H1 (cell line): ENCODE results near the gene XPNPEP3. TPM values are rescaled to one million over a fixed set of nuclear protein-coding genes. Genes with fewer than 3 reads are reported as not detected.

Experiments
- CTCF ChIA-PET: fragments of 300-600 bp; sonication (Branson Sonifier 250); formaldehyde crosslinking; loops from one replicate; lab custom pipeline; 2021; ENCODE audit not compliant: partially characterized antibody; lab: Charles Lee
- POLR2A ChIA-PET: fragments of 300-600 bp; sonication (Branson Sonifier 250); formaldehyde crosslinking; loops from one replicate; lab custom pipeline; 2021; ENCODE audit warnings: inconsistent platforms; ENCODE audit not compliant: partially characterized antibody; lab: Charles Lee
- DNase-seq, 2 experiments: peaks; one replicate each; pipeline versions ENCODE4 v3.0.0 to v3.0.0-alpha.2; 2010 to 2022; ENCODE audit warnings: low spot score in 2 of 2, low read depth in 1 of 2, mixed read lengths in 1 of 2
- FAIRE-seq: peaks from 2 replicates; lab custom pipeline; 2011; peaks lifted over from hg19 to GRCh38; lab: Jason Lieb, UNC
- H2AFZ ChIP-seq: 2 replicates; pipeline ENCODE4 v1.8.1; 2012; ENCODE audit warnings: low read length, inconsistent platforms
- H2AK5ac ChIP-seq: 2 replicates; pipeline ENCODE4 v1.6.1; 2013; ENCODE audit warnings: low read depth, low read length
- H2BK120ac ChIP-seq: replicated peaks from 2 replicates; pipeline ENCODE3; 2013; ENCODE audit warnings: low read depth, low read length, inconsistent platforms
- H2BK12ac ChIP-seq: 2 replicates; pipeline ENCODE4 v1.6.1; 2013; ENCODE audit warnings: low read depth, low read length
- H2BK15ac ChIP-seq: 2 replicates; pipeline ENCODE4 v1.6.1; 2013; ENCODE audit warnings: low read length
- H2BK20ac ChIP-seq: 2 replicates; pipeline ENCODE4 v1.6.1; 2013; ENCODE audit warnings: low read length
- H2BK5ac ChIP-seq: 2 replicates; pipeline ENCODE4 v1.6.1; 2013; ENCODE audit warnings: low read depth, low read length
- H3K14ac ChIP-seq: 2 replicates; pipeline ENCODE4 v1.6.1; 2013; ENCODE audit warnings: inconsistent platforms; ENCODE audit not compliant: insufficient read length
- H3K18ac ChIP-seq: 2 replicates; pipeline ENCODE4 v1.6.1; 2013; ENCODE audit warnings: low read length; ENCODE audit errors: extremely low read depth
- H3K23ac ChIP-seq: 2 replicates; pipeline ENCODE4 v1.6.1; 2013; ENCODE audit warnings: inconsistent platforms; ENCODE audit not compliant: insufficient read length
- H3K23me2 ChIP-seq: 2 replicates; pipeline ENCODE4 v1.6.1; 2013; ENCODE audit warnings: low read depth, low read length
- H3K27ac ChIP-seq: 2 replicates; pipeline ENCODE4 v1.6.1; 2011; ENCODE audit warnings: low read depth, low read length, inconsistent platforms
- H3K27me3 ChIP-seq, 4 experiments: replicated peaks in 1 of 4; 1 replicate in 1 of 4; 2 replicates in 3 of 4; pipeline versions ENCODE4 v1.6.1 to v1.8.1; 2011 to 2013; ENCODE audit warnings: low read length in 3 of 4, mild to moderate bottlenecking in 3 of 4, inconsistent platforms in 2 of 4, mixed read lengths in 2 of 4, moderate library complexity in 1 of 4; ENCODE audit not compliant: control insufficient read depth in 3 of 4, insufficient read depth in 3 of 4; ENCODE audit errors: extremely low read depth in 1 of 4
- H3K36me3 ChIP-seq, 4 experiments: 2 replicates each; pipeline versions ENCODE4 v1.6.1 to v1.8.1; 2011 to 2013; ENCODE audit warnings: mild to moderate bottlenecking in 4 of 4, low read length in 3 of 4, moderate library complexity in 2 of 4, control low read depth in 1 of 4, inconsistent platforms in 1 of 4; ENCODE audit not compliant: insufficient read depth in 4 of 4, control insufficient read depth in 2 of 4
- H3K4ac ChIP-seq: replicated peaks from 2 replicates; pipeline ENCODE3; 2013; ENCODE audit warnings: low read length, low read depth, mixed read lengths, inconsistent platforms; ENCODE audit not compliant: insufficient read length
- H3K4me1 ChIP-seq, 4 experiments: replicated peaks in 1 of 4; 1 replicate in 1 of 4; 2 replicates in 3 of 4; pipeline versions ENCODE4 v1.6.1 to v1.8.1; 2011 to 2013; ENCODE audit warnings: low read length in 3 of 4, inconsistent platforms in 2 of 4, mixed read lengths in 1 of 4; ENCODE audit not compliant: insufficient read depth in 4 of 4, control insufficient read depth in 3 of 4
- H3K4me2 ChIP-seq, 2 experiments: 2 replicates each; pipeline versions ENCODE4 v1.6.1 to v1.8.1; 2011 to 2013; ENCODE audit warnings: low read depth in 2 of 2, low read length in 2 of 2, control low read depth in 1 of 2, inconsistent platforms in 1 of 2, mild to moderate bottlenecking in 1 of 2; ENCODE audit not compliant: insufficient read depth in 1 of 2
- H3K4me3 ChIP-seq, 4 experiments: fragments of 200-600, 300-600 bp in 1 of 4; sonication (generic), shearing (Covaris generic), sonication (Bioruptor Twin) in 1 of 4; 2 replicates each; pipeline versions ENCODE4 v1.5.1 to v1.8.1; 2011 to 2016; ENCODE audit warnings: low read length in 4 of 4, low read depth in 3 of 4, control low read depth in 2 of 4, inconsistent platforms in 2 of 4, mild to moderate bottlenecking in 2 of 4, mixed read lengths in 1 of 4, moderate library complexity in 1 of 4; ENCODE audit not compliant: insufficient read depth in 2 of 4; ENCODE audit errors: extremely low read depth in 1 of 4
- H3K56ac ChIP-seq: replicated peaks from 2 replicates; pipeline ENCODE3; 2013; ENCODE audit warnings: low read depth, mild to moderate bottlenecking, mixed read lengths, low read length, inconsistent platforms; ENCODE audit not compliant: insufficient read length
- H3K79me1 ChIP-seq: 2 replicates; pipeline ENCODE4 v1.6.1; 2013; ENCODE audit warnings: low read depth, low read length, control low read depth
- H3K79me2 ChIP-seq, 2 experiments: 2 replicates each; pipeline versions ENCODE4 v1.6.1 to v1.8.1; 2012 to 2013; ENCODE audit warnings: low read length in 2 of 2, mild to moderate bottlenecking in 2 of 2, inconsistent platforms in 1 of 2; ENCODE audit not compliant: insufficient read depth in 2 of 2, control insufficient read depth in 1 of 2
- H3K9ac ChIP-seq, 4 experiments: replicated peaks in 1 of 4; 1 replicate in 1 of 4; 2 replicates in 3 of 4; pipeline versions ENCODE4 v1.6.1 to v1.8.1; 2011 to 2013; ENCODE audit warnings: low read depth in 3 of 4, low read length in 3 of 4, control low read depth in 2 of 4, mild to moderate bottlenecking in 2 of 4, moderate library complexity in 2 of 4, inconsistent platforms in 1 of 4; ENCODE audit errors: extremely low read depth in 1 of 4
- H3K9me3 ChIP-seq, 2 experiments: 2 replicates each; pipeline versions ENCODE4 v1.6.1 to v1.8.1; 2012 to 2013; ENCODE audit warnings: mild to moderate bottlenecking in 2 of 2, moderate library complexity in 2 of 2, control low read depth in 1 of 2, inconsistent platforms in 1 of 2, low read depth in 1 of 2, low read length in 1 of 2, mixed read lengths in 1 of 2; ENCODE audit not compliant: insufficient read depth in 2 of 2
- H4K20me1 ChIP-seq, 2 experiments: replicated peaks in 1 of 2; 2 replicates each; pipeline versions ENCODE3 to v1.8.1; 2011 to 2013; ENCODE audit warnings: inconsistent platforms in 2 of 2, low read length in 2 of 2, mild to moderate bottlenecking in 1 of 2; ENCODE audit not compliant: insufficient read depth in 2 of 2, control insufficient read depth in 1 of 2
- H4K5ac ChIP-seq: 2 replicates; pipeline ENCODE4 v1.6.1; 2013; ENCODE audit warnings: low read length, low read depth, mixed read lengths, inconsistent platforms; ENCODE audit not compliant: insufficient read length
- H4K8ac ChIP-seq: 2 replicates; pipeline ENCODE4 v1.8.0; 2013; ENCODE audit warnings: mild to moderate bottlenecking, moderate library complexity, low read length, inconsistent platforms; ENCODE audit not compliant: insufficient read depth; ENCODE audit errors: extremely low read depth
- H4K91ac ChIP-seq: replicated peaks from 2 replicates; pipeline ENCODE3; 2013; ENCODE audit warnings: low read length, mixed read lengths, inconsistent platforms; ENCODE audit not compliant: insufficient read length
- ASH2L ChIP-seq: fragments of 200-600, 300-600 bp; sonication (generic); IDR thresholded peaks from one replicate; pipeline ENCODE4 v1.7.1; 2017; ENCODE audit warnings: low read length
- BCL11A ChIP-seq, 2 experiments: IDR thresholded peaks; one replicate each; pipeline ENCODE4 v1.6.1; 2011; ENCODE audit warnings: low read depth in 2 of 2, low read length in 2 of 2, mild to moderate bottlenecking in 2 of 2
- BRCA1 ChIP-seq: IDR thresholded peaks from 2 replicates; pipeline ENCODE4 v1.6.1; 2012; ENCODE audit warnings: low read depth, low read length, improper control_type of control experiment
- CHD1 ChIP-seq: IDR thresholded peaks from 2 replicates; pipeline ENCODE4 v1.6.1; 2012; ENCODE audit warnings: low read depth, low read length, improper control_type of control experiment
- CREB1 ChIP-seq: IDR thresholded peaks from 2 replicates; pipeline ENCODE4 v1.6.1; 2012; ENCODE audit warnings: inconsistent platforms
- JUND ChIP-seq: IDR thresholded peaks from 2 replicates; pipeline ENCODE4 v1.6.1; 2011; ENCODE audit warnings: mild to moderate bottlenecking, improper control_type of control experiment, low read length
- MAX ChIP-seq: IDR thresholded peaks from 2 replicates; pipeline ENCODE4 v1.6.1; 2012; ENCODE audit warnings: inconsistent platforms
- PHF8 ChIP-seq: fragments of 200-600 bp; sonication (generic); conservative IDR thresholded peaks from 2 replicates; pipeline ENCODE4 v1.7.1; 2012; ENCODE audit warnings: low read depth, mild to moderate bottlenecking, inconsistent platforms, low read length, moderate library complexity
- RFX5 ChIP-seq: IDR thresholded peaks from 2 replicates; pipeline ENCODE4 v1.6.1; 2011; ENCODE audit warnings: low read depth, low read length, improper control_type of control experiment, borderline replicate concordance
- SIN3A ChIP-seq, 2 experiments: IDR thresholded peaks in 1 of 2; conservative IDR thresholded peaks in 1 of 2; 2 replicates each; pipeline ENCODE4 v1.6.1; 2011 to 2012; ENCODE audit warnings: low read length in 2 of 2, improper control_type of control experiment in 1 of 2, low read depth in 1 of 2, mild to moderate bottlenecking in 1 of 2
- TAF7 ChIP-seq: optimal IDR thresholded peaks from 2 replicates; pipeline ENCODE3; 2011; ENCODE audit warnings: low read depth, mild to moderate bottlenecking, inconsistent platforms, low read length, moderate library complexity, borderline replicate concordance
- TEAD4 ChIP-seq: IDR thresholded peaks from 2 replicates; pipeline ENCODE4 v1.6.1; 2012; ENCODE audit warnings: low read depth, low read length, inconsistent platforms, mixed read lengths
- YY1 ChIP-seq: IDR thresholded peaks from 2 replicates; pipeline ENCODE4 v1.6.1; 2011; ENCODE audit warnings: low read depth, mild to moderate bottlenecking, low read length
- ZNF274 ChIP-seq: IDR thresholded peaks from 2 replicates; pipeline ENCODE4 v1.7.0; 2012; ENCODE audit warnings: low read length, borderline replicate concordance; ENCODE audit errors: extremely low read depth
- WGBS, 2 experiments: shearing (Covaris generic) in 1 of 2; methylation state at CpG; one replicate each; pipeline versions ENCODE4 v1.1.6 to v1.1.7; 2013 to 2015; ENCODE audit warnings: low lambda C conversion rate in 2 of 2, mixed read lengths in 2 of 2, inconsistent platforms in 1 of 2, low coverage in 1 of 2, missing lambda C conversion rate in 1 of 2; ENCODE audit not compliant: insufficient replicate concordance in 2 of 2, insufficient coverage in 1 of 2, insufficient read length in 1 of 2; ENCODE audit errors: extremely low coverage in 1 of 2, missing lambda C conversion rate in 1 of 2; 5-methylcytosine and 5-hydroxymethylcytosine counted together
- polyA plus RNA-seq, 7 experiments: library from polyadenylated mRNA; depleted of rRNA in 3 of 7; stranded (reverse) in 5 of 7; unstranded in 2 of 7; fragments of >200 nt in 5 of 7; fragments of 200-250 nt in 2 of 7; gene quantifications; 1 replicate in 5 of 7; 2 replicates in 1 of 7; 4 replicates in 1 of 7; pipeline versions ENCODE4 v1.2.1 to v1.2.3, GENCODE V29; 2011 to 2013; ENCODE audit warnings: missing spikeins in 2 of 7, mixed read lengths in 2 of 7
- total RNA-seq: library from RNA; stranded (reverse); fragmentation: NEBNext Ultra II Directional; extraction: Animal tissue kit (Norgen Biotek cat#: 25700); gene quantifications from 2 replicates; pipeline ENCODE4 v1.2.1, GENCODE V29; 2021

The XPNPEP3 gene
- total and polyA plus RNA-seq, 2 of the 8 experiments (the other 6 are each of a cell fraction or from before 2014, with no cell fraction given), result 25.8 to 29.2 TPM

DNA sequence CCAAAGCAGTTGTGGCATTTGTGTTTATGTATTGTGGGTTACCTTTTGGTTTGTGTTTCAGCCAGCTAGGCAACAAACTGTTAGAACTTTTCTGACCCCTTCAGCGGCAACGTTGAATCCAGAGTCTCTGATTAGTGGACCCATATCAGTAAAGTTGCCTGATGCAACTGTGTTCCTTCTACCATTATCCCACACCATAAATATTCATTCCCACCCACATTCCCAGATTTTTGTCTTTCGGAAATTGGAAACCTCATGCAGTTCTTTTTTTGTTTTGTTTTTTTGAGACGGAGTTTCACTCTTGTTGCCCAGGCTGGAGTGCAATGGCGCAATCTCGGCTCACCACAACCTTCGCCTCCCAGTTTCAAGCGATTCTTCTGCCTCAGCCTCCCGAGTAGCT, 63.6 kb downstream of the XPNPEP3 start:
- no peak overlapping the region for H3K14ac ChIP-seq
- no peaks in the 10 kb centered on the region for H3K79me1 ChIP-seq
- no peak overlapping the region for H3K4ac ChIP-seq
- no peak overlapping the region for H2BK12ac ChIP-seq
- H3K23ac ChIP-seq, result no peak overlapping the region
- no peak overlapping the region for H3K4me3 ChIP-seq
- peaks cover 2 to 22% (median 11%) of the 10 kb centered on the region in 4 experiments; a peak in 6 of 8 replicates for H3K36me3 ChIP-seq
- no peaks in the 10 kb centered on the region for H3K79me2 ChIP-seq
- no peak overlapping the region for H2AFZ ChIP-seq
- no peak overlapping the region for H4K8ac ChIP-seq
- H3K18ac ChIP-seq, result no peak overlapping the region
- H2BK5ac ChIP-seq, result no peak overlapping the region
- no peak overlapping the region for H4K5ac ChIP-seq
- H3K4me2 ChIP-seq, result no peak overlapping the region
- TF ChIP-seq BRCA1, result no peak
- no peak for TF ChIP-seq PHF8
- no peak for TF ChIP-seq TEAD4
- TF ChIP-seq MAX, result no peak
- no peak for TF ChIP-seq ASH2L
- TF ChIP-seq ZNF274, result no peak
- TF ChIP-seq RFX5, result no peak
- no peak for TF ChIP-seq YY1
- no peak for TF ChIP-seq BCL11A (IDR thresholded peaks at IDR 0.05; ENCODE audit: low read depth in 2 of 2, low read length in 2 of 2)
- no peak for TF ChIP-seq CHD1
- no peak for TF ChIP-seq SIN3A (conservative IDR thresholded peaks at IDR 0.05 in 1 of 2, IDR thresholded peaks at IDR 0.05 in 1 of 2; ENCODE audit: low read depth in 1 of 2, low read length in 2 of 2)
- TF ChIP-seq JUND, result no peak
- TF ChIP-seq TAF7, result no peak
- no peak for TF ChIP-seq CREB1
- 90% methylated on average over 9 of the region's 9 CpGs; no CpG with 5 or more reads in 1 of the 2 experiments for WGBS, 2 experiments
- no peak overlapping the region for H4K91ac ChIP-seq
- no peaks in the 10 kb centered on the region for H3K23me2 ChIP-seq
- no peaks in the 10 kb centered on the region for H3K4me1 ChIP-seq
- no peak overlapping the region for H2BK120ac ChIP-seq
- H3K9ac ChIP-seq, result no peak overlapping the region
- no peak overlapping the region for H3K56ac ChIP-seq
- no peaks in the 10 kb centered on the region for H3K9me3 ChIP-seq
- CTCF ChIA-PET, result interaction anchor here (0.7 to 3.9 kb wide), 4 partner anchors 11 to 221 kb away, joined by 3 to 25 read pairs (median 14); no protein-coding TSS in a partner anchor
- no peak for DNase-seq
- FAIRE-seq, result no peak
- no peak overlapping the region for H2BK20ac ChIP-seq
- H2BK15ac ChIP-seq, result no peak overlapping the region
- H3K27ac ChIP-seq, result no peak overlapping the region
- POLR2A ChIA-PET, result interaction anchor here (1.1 to 1.4 kb wide), 2 partner anchors 173 to 176 kb away, joined by 3 to 4 read pairs; no protein-coding TSS in a partner anchor
- no peaks in the 10 kb centered on the region for H3K27me3 ChIP-seq
- no peaks in the 10 kb centered on the region for H4K20me1 ChIP-seq
- no peak overlapping the region for H2AK5ac ChIP-seq
